ENCODE data around the gene RAET1G. TPM values are rescaled to one million over a fixed set of nuclear protein-coding genes. Genes with fewer than 3 reads are reported as not detected.
"Not testable (repeated sequence)": the region's sequence is repeated elsewhere in the genome, so short reads cannot be mapped to it uniquely, and the experiment has no call there.

Gene RAET1G
- polyA plus RNA-seq, 2 of the 4 experiments (the other 2 are of a cell fraction) = 10.1 to 24.4 TPM

DNA sequence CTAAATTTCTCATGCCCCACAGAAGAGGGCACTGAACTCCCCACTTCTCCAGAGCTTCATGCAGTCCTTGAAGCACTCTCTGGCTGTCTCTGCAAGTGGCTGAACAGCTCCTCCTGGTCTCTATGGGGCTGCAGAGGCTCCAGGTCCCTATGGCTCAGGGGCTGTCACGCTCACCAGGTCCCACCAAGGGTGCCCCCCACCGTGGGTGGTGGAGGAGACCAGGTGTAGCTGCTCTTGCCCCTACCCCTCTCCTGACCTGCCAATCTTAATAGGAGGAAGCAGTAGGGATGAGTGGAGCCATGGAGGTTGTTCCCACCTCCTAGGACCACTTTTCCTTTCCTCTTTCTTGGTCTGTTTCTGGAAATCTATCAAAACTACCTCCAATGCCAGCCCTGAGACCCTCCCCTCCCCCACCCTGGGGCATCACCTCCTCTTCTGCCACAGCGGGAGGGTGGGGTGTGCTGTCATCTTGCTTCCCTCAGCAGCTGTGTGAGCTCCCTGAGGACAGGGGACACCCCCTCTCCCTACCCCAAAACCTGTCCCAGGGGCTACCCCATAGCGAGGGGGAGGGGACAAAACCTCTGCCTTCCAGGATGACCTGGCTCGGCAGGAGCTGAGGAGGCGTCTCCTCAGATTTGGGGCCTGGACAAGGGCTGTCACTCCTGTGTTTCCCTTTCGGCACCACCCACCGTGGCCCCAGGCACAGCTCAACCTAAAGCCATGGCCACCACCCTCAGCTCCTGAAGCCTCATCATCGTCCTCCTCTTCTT lies 13.0 kb downstream of the RAET1G start (continued):
- TF ChIP-seq, protein P1, sequence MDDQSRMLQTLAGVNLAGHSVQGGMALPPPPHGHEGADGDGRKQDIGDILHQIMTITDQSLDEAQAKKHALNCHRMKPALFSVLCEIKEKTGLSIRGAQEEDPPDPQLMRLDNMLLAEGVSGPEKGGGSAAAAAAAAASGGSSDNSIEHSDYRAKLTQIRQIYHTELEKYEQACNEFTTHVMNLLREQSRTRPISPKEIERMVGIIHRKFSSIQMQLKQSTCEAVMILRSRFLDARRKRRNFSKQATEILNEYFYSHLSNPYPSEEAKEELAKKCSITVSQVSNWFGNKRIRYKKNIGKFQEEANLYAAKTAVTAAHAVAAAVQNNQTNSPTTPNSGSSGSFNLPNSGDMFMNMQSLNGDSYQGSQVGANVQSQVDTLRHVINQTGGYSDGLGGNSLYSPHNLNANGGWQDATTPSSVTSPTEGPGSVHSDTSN (IDR thresholded peaks at IDR 0.05) = no peak

DNA sequence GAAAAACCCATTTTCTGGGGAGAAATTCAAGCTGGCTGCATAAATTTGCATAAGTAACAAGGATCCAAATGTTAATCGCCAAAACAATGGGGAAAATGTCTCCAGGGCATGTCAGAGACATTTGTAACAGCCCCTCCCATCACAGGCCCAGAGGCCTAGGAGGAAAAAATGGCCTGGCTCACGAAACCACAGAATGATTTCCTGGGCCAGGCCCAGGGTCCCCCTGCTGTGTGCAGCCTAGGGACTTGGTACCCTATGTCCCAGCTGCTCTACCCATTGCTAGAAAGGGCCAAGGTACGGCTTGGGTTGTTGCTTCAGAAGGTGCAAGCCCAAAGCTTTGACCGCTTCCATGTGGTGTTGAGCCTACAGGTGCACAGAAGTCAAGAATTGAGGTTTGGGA lies 14.4 kb downstream of the RAET1G start:
- peak; percentile 92 for TF ChIP-seq ZFP36 (IDR thresholded peaks at IDR 0.05; ENCODE audit: borderline replicate concordance, partially characterized antibody)
- DNase-seq (ENCODE audit: low read depth in 1 of 2, low spot score in 1 of 2); H3K4me1 ChIP-seq; FAIRE-seq; H3K27ac ChIP-seq; H3K4me3 ChIP-seq; H3K9me3 ChIP-seq; POLR2A ChIA-PET; ATAC-seq; H3K4me2 ChIP-seq: not testable (repeated sequence)
- WGBS (ENCODE audit: missing lambda C conversion rate) = 40% methylated on average over 4 of the region's 4 CpGs
- CTCF ChIA-PET = interaction anchor here (0.6 to 1.0 kb wide), 2 partner anchors 10 to 361 kb away, joined by 3 read pairs; no protein-coding TSS in a partner anchor

DNA sequence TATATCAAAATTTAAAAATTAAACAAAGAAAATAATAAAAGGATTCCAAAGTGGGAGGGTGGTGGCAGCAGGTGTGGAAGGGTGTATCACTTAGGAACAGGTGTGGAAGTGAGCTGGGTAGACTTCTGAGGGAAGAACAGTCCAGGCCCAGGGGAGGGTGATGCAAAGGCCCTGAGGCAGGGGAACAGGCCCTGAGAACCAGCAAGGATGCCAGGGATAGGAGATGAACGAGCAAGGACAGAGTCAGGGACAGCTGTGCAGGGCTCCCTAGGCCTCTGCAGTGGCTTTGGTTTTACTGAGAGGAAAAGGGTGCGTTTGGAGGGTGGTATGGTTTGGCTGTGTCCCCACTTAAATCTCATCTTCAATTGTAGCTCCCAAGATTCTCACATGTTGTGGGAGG lies 15.6 kb downstream of the RAET1G start:
- H3K4me1 ChIP-seq = no peaks in the 10 kb centered on the region
- H3K27ac ChIP-seq = no peak overlapping the region
- ATAC-seq (no peak), FAIRE-seq (no peak), DNase-seq (ENCODE audit: low read depth in 1 of 2, low spot score in 1 of 2) (no peak)
- H3K9me3 ChIP-seq = peaks cover 7% of the 10 kb centered on the region; the same call in 1 of the 3 replicates
- ChIA-PET CTCF (no interaction called here), POLR2A (no interaction called here)
- TF ChIP-seq ZNF302 (CRISPR knock-in tag; IDR thresholded peaks at IDR 0.05) = no peak
- no peak for TF ChIP-seq CEBPB (IDR thresholded peaks at IDR 0.05)
- TF ChIP-seq KDM1A (IDR thresholded peaks at IDR 0.05; ENCODE audit: low read depth) = no peak
- TF ChIP-seq CBX8 (IDR thresholded peaks at IDR 0.05) = no peak
- TF ChIP-seq, protein P2, sequence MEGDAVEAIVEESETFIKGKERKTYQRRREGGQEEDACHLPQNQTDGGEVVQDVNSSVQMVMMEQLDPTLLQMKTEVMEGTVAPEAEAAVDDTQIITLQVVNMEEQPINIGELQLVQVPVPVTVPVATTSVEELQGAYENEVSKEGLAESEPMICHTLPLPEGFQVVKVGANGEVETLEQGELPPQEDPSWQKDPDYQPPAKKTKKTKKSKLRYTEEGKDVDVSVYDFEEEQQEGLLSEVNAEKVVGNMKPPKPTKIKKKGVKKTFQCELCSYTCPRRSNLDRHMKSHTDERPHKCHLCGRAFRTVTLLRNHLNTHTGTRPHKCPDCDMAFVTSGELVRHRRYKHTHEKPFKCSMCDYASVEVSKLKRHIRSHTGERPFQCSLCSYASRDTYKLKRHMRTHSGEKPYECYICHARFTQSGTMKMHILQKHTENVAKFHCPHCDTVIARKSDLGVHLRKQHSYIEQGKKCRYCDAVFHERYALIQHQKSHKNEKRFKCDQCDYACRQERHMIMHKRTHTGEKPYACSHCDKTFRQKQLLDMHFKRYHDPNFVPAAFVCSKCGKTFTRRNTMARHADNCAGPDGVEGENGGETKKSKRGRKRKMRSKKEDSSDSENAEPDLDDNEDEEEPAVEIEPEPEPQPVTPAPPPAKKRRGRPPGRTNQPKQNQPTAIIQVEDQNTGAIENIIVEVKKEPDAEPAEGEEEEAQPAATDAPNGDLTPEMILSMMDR (IDR thresholded peaks at IDR 0.05) = no peak
- TF ChIP-seq MYC (IDR thresholded peaks at IDR 0.05; ENCODE audit: borderline replicate concordance, low read length) = no peak
- no peak for TF ChIP-seq POLR2A (IDR thresholded peaks at IDR 0.05; ENCODE audit: low read length)
- no peak for TF ChIP-seq CHD4 (IDR thresholded peaks at IDR 0.05; ENCODE audit: borderline replicate concordance)
- H3K4me3 ChIP-seq = no peak overlapping the region
- 20% methylated on average over 2 of the region's 2 CpGs for WGBS (ENCODE audit: missing lambda C conversion rate)
- H3K4me2 ChIP-seq = no peak overlapping the region

DNA sequence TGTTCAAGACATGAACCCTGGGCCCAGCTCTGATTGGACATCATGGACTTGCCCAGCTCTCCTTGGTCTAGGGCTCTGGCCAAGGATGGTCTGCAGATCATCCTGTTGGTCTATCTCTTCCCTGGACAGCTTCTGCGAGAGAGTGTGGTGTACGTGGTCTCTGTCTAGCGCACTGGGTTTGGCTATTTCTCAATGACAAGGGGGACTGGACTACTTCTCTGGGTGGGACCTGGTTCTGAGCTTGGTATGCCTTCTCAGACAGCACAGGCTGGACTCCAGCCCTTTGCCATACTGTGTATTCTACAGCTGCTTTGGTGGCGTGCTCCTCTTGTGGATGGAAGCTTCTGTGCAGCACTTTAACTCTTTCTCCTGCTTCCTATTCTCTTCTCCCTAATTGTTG lies 16.5 kb downstream of the RAET1G start:
- ChIA-PET POLR2A (no interaction called here), CTCF (interaction anchor here (0.9 to 3.6 kb wide), 3 partner anchors 22 to 72 kb away, joined by 3 to 13 read pairs (median 11); partner anchors contain the start of gene LRP11)
- ATAC-seq (no peak), DNase-seq (ENCODE audit: low read depth in 1 of 2, low spot score in 1 of 2) (no peak), FAIRE-seq (no peak)
- H3K27ac ChIP-seq = no peak overlapping the region
- no peaks in the 10 kb centered on the region for H3K4me1 ChIP-seq
- no peak overlapping the region for H3K4me2 ChIP-seq
- 98% methylated on average over 4 of the region's 4 CpGs for WGBS (ENCODE audit: missing lambda C conversion rate)
- no peak overlapping the region for H3K4me3 ChIP-seq
- H3K9me3 ChIP-seq = peaks cover 7% of the 10 kb centered on the region; the same call in 1 of the 3 replicates
- TF ChIP-seq ZSCAN20 (CRISPR knock-in tag; IDR thresholded peaks at IDR 0.05) (no peak), ZFP36 (IDR thresholded peaks at IDR 0.05; ENCODE audit: borderline replicate concordance, partially characterized antibody) (no peak), PHF8 (IDR thresholded peaks at IDR 0.05; ENCODE audit: borderline replicate concordance, low read depth) (no peak), MAFK (IDR thresholded peaks at IDR 0.05; ENCODE audit: partially characterized antibody) (no peak), HOXA7 (CRISPR knock-in tag; IDR thresholded peaks at IDR 0.05) (no peak), NFE2L2 (conservative IDR thresholded peaks at IDR 0.05; ENCODE audit: low read length) (no peak), ZC3H11A (IDR thresholded peaks at IDR 0.05) (no peak), GATA3 (IDR thresholded peaks at IDR 0.05; ENCODE audit: borderline replicate concordance) (no peak), HDAC2 (IDR thresholded peaks at IDR 0.05) (no peak), TP53 (CRISPR knock-in tag; IDR thresholded peaks at IDR 0.05) (no peak), ZNF302 (CRISPR knock-in tag; IDR thresholded peaks at IDR 0.05) (no peak), CBX2 (IDR thresholded peaks at IDR 0.05; ENCODE audit: borderline replicate concordance, low read depth) (no peak), HEYL (CRISPR knock-in tag; IDR thresholded peaks at IDR 0.05) (no peak), EP300 (IDR thresholded peaks at IDR 0.05) (no peak), MYC (IDR thresholded peaks at IDR 0.05; ENCODE audit: borderline replicate concordance, low read length) (no peak)
- TF ChIP-seq, protein P2 (IDR thresholded peaks at IDR 0.05) = no peak
- TF ChIP-seq, protein P3, sequence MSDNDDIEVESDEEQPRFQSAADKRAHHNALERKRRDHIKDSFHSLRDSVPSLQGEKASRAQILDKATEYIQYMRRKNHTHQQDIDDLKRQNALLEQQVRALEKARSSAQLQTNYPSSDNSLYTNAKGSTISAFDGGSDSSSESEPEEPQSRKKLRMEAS (IDR thresholded peaks at IDR 0.05) = no peak
- TF ChIP-seq, protein P4, sequence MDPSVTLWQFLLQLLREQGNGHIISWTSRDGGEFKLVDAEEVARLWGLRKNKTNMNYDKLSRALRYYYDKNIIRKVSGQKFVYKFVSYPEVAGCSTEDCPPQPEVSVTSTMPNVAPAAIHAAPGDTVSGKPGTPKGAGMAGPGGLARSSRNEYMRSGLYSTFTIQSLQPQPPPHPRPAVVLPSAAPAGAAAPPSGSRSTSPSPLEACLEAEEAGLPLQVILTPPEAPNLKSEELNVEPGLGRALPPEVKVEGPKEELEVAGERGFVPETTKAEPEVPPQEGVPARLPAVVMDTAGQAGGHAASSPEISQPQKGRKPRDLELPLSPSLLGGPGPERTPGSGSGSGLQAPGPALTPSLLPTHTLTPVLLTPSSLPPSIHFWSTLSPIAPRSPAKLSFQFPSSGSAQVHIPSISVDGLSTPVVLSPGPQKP (IDR thresholded peaks at IDR 0.05; ENCODE audit: low read depth, low read length) = no peak
- TF ChIP-seq, protein P5, sequence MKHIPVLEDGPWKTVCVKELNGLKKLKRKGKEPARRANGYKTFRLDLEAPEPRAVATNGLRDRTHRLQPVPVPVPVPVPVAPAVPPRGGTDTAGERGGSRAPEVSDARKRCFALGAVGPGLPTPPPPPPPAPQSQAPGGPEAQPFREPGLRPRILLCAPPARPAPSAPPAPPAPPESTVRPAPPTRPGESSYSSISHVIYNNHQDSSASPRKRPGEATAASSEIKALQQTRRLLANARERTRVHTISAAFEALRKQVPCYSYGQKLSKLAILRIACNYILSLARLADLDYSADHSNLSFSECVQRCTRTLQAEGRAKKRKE (CRISPR knock-in tag; IDR thresholded peaks at IDR 0.05; ENCODE audit: low read depth) = no peak
